DOHH2 (cell line): Measurements from ENCODE around the gene UPP1.

Source experiments
- EZH2phosphoT487 ChIP-seq: fragments of 200-600 bp; sonication (generic); IDR thresholded peaks from 2 replicates; pipeline ENCODE4 v1.6.1; 2017; ENCODE audit warnings: borderline replicate concordance, mild to moderate bottlenecking, antibody characterized with exemption, low read length, moderate library complexity, mixed read lengths
- TF ChIP-seq, protein P1 (sequence below): fragments of 200-600 bp; sonication (generic); IDR thresholded peaks from one replicate; pipeline ENCODE4 v1.5.1; 2014; ENCODE audit warnings: antibody characterized with exemption, mild to moderate bottlenecking, low read depth, low read length; ENCODE audit not compliant: poor library complexity, severe bottlenecking

GRCh38 chr7:48116043-48116442 lies 27.0 kb downstream of the UPP1 start:
- TF ChIP-seq, protein P1, sequence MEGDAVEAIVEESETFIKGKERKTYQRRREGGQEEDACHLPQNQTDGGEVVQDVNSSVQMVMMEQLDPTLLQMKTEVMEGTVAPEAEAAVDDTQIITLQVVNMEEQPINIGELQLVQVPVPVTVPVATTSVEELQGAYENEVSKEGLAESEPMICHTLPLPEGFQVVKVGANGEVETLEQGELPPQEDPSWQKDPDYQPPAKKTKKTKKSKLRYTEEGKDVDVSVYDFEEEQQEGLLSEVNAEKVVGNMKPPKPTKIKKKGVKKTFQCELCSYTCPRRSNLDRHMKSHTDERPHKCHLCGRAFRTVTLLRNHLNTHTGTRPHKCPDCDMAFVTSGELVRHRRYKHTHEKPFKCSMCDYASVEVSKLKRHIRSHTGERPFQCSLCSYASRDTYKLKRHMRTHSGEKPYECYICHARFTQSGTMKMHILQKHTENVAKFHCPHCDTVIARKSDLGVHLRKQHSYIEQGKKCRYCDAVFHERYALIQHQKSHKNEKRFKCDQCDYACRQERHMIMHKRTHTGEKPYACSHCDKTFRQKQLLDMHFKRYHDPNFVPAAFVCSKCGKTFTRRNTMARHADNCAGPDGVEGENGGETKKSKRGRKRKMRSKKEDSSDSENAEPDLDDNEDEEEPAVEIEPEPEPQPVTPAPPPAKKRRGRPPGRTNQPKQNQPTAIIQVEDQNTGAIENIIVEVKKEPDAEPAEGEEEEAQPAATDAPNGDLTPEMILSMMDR: no peak
- TF ChIP-seq EZH2phosphoT487: no peak
